Activated CD8-positive, alpha-beta memory T cell treated with anti-CD3 and anti-CD28 coated beads, Interleukin-2, amount 50 U/mL, for 1 hour (primary cell): ENCODE measurements around the gene TP63.

Source experiments
- DNase-seq: peaks from one replicate; pipeline ENCODE4 v3.0.0-alpha.2; 2020; ENCODE audit errors: extremely low read depth

TP63 gene

GRCh38 chr3:189851682-189852081 lies 220.5 kb downstream of the TP63 start:
- DNase-seq = no peak

- no peak for DNase-seq
Measured at GRCh38 chr3:189853906-189854305, 222.7 kb downstream of the TP63 start.

- no peak for DNase-seq
Measured at GRCh38 chr3:189860296-189860695, 229.1 kb downstream of the TP63 start.

GRCh38 chr3:189862385-189862998 lies 231.3 kb downstream of the TP63 start:
- DNase-seq = no peak

GRCh38 chr3:189863031-189863430 lies 231.8 kb downstream of the TP63 start:
- no peak for DNase-seq

GRCh38 chr3:189868061-189868460 lies 236.9 kb downstream of the TP63 start:
- DNase-seq = no peak

GRCh38 chr3:189869165-189869564 lies 238.0 kb downstream of the TP63 start:
- DNase-seq = no peak

- no peak for DNase-seq
Measured at GRCh38 chr3:189871418-189871817, 240.2 kb downstream of the TP63 start.

- no peak for DNase-seq
Measured at GRCh38 chr3:189883113-189883753, 252.0 kb downstream of the TP63 start.

- no peak for DNase-seq
Measured at GRCh38 chr3:189890496-189890895, 259.3 kb downstream of the TP63 start.

GRCh38 chr3:189896533-189896932 lies 265.3 kb downstream of the TP63 start:
- DNase-seq = no peak

GRCh38 chr3:189897406-189897805 lies 266.2 kb downstream of the TP63 start:
- DNase-seq = no peak

GRCh38 chr3:189898559-189899153 lies 267.5 kb downstream of the TP63 start:
- DNase-seq = no peak

- no peak for DNase-seq
Measured at GRCh38 chr3:189899186-189899585, 268.0 kb downstream of the TP63 start.

GRCh38 chr3:189900578-189900977 lies 269.4 kb downstream of the TP63 start:
- no peak for DNase-seq

GRCh38 chr3:189901481-189901880 lies 270.3 kb downstream of the TP63 start:
- no peak for DNase-seq

- no peak for DNase-seq
Measured at GRCh38 chr3:189902230-189903186, 271.3 kb downstream of the TP63 start.

- DNase-seq = no peak
Measured at GRCh38 chr3:189903562-189904250, 272.5 kb downstream of the TP63 start.

- no peak for DNase-seq
Measured at GRCh38 chr3:189907803-189908202, 276.6 kb downstream of the TP63 start.

- DNase-seq = no peak
Measured at GRCh38 chr3:189908646-189909045, 277.5 kb downstream of the TP63 start.

GRCh38 chr3:189909139-189909538 lies 277.9 kb downstream of the TP63 start:
- no peak for DNase-seq

- DNase-seq = no peak
Measured at GRCh38 chr3:189909573-189909972, 278.4 kb downstream of the TP63 start.
